Aorta (tissue), 5 donors: ENCODE results near the gene ZP2. TPM values are rescaled to one million over a fixed set of nuclear protein-coding genes. Genes with fewer than 3 reads are reported as not detected.

Experiments used
- ATAC-seq: fragments of 200-7000 bp; cut with Tn5 transposase; one replicate; pipeline ENCODE4 v1.9.1; 2022; ENCODE audit warnings: moderate library complexity; ENCODE audit not compliant: low FRiP score
- DNase-seq, 2 donors: peaks; one replicate each; pipeline ENCODE4 v3.0.0-alpha.2; 2020
- H3K27ac ChIP-seq, 2 donors: one replicate each; pipeline ENCODE4 v1.5.1; 2013; ENCODE audit warnings: low read length in 2 of 2, mild to moderate bottlenecking in 2 of 2, moderate library complexity in 2 of 2, control low read depth in 1 of 2, inconsistent platforms in 1 of 2, low read depth in 1 of 2
- H3K27me3 ChIP-seq, 2 donors: one replicate each; pipeline ENCODE4 v1.6.1; 2013; ENCODE audit warnings: control low read depth in 1 of 2, low read length in 1 of 2, mild to moderate bottlenecking in 1 of 2, moderate library complexity in 1 of 2; ENCODE audit not compliant: insufficient read depth in 2 of 2, control insufficient read depth in 1 of 2
- H3K36me3 ChIP-seq, 2 donors: one replicate each; pipeline ENCODE4 v1.6.1; 2013; ENCODE audit warnings: control low read depth in 1 of 2, low read length in 1 of 2, mild to moderate bottlenecking in 1 of 2; ENCODE audit not compliant: insufficient read depth in 2 of 2, control insufficient read depth in 1 of 2
- H3K4me1 ChIP-seq, 2 donors: one replicate each; pipeline ENCODE4 v1.6.1; 2013; ENCODE audit warnings: low read length in 2 of 2, control low read depth in 1 of 2, mild to moderate bottlenecking in 1 of 2, moderate library complexity in 1 of 2; ENCODE audit not compliant: insufficient read depth in 2 of 2, control insufficient read depth in 1 of 2
- H3K4me3 ChIP-seq, 2 donors: one replicate each; pipeline ENCODE4 v1.5.1; 2013; ENCODE audit warnings: low read length in 2 of 2, control low read depth in 1 of 2, mild to moderate bottlenecking in 1 of 2
- H3K9me3 ChIP-seq: one replicate; pipeline ENCODE4 v1.6.1; 2013; ENCODE audit warnings: mild to moderate bottlenecking, low read length; ENCODE audit not compliant: control insufficient read depth
- WGBS, 2 donors: extraction: QIAGEN DNeasy Blood & Tissue Kit; methylation state at CpG; one replicate each; pipeline ENCODE4 v1.1.7; 2013; 5-methylcytosine and 5-hydroxymethylcytosine counted together
- intact Hi-C, 2 donors: fragments of 100-400 bp; cut with DNase I; formaldehyde crosslinking; loops; one replicate each; pipeline versions ENCODE4 v1.14.2 to v1.15.0; 2022
- polyA plus RNA-seq, 2 donors: library from polyadenylated mRNA; stranded (reverse); fragments of 200-250 nt; gene quantifications; one replicate each; pipeline ENCODE4 v1.2.3, GENCODE V29; 2013
- total RNA-seq, 2 donors: library from RNA; stranded (reverse); fragmentation: NEBNext Ultra II Directional; extraction: Animal tissue kit (Norgen Biotek cat#: 25700); gene quantifications; one replicate each; pipeline ENCODE4 v1.2.1, GENCODE V29; 2021
- donor health status: healthy with polysubstance abuse.
- donor health status: Bipolar disorder and iron deficiency.
- donor health status: DM: no; HTN: no; CAD: no.
- donor health status: DM: no; HTN: no; CAD: no.
- donor health status: DM: yes; HTN: yes; CAD: no.

The ZP2 gene
- total and polyA plus RNA-seq, 4 donors, result not detected

- Histone ChIP-seq H3K4me3 (no peak overlapping the region), H3K4me1 (no peaks in the 10 kb centered on the region), H3K36me3 (no peaks in the 10 kb centered on the region), H3K27ac (no peak overlapping the region), H3K9me3 (no peaks in the 10 kb centered on the region), H3K27me3 (no peaks in the 10 kb centered on the region)
- intact Hi-C loops, result no loop called here
- DNase-seq, result no peak
- WGBS, 2 donors, result 74% methylated on average over 4 of the region's 4 CpGs
- ATAC-seq, result no peak
Observed at GRCh38 chr16:21222495-21223337, 11.3 kb upstream of the ZP2 start.

DNA sequence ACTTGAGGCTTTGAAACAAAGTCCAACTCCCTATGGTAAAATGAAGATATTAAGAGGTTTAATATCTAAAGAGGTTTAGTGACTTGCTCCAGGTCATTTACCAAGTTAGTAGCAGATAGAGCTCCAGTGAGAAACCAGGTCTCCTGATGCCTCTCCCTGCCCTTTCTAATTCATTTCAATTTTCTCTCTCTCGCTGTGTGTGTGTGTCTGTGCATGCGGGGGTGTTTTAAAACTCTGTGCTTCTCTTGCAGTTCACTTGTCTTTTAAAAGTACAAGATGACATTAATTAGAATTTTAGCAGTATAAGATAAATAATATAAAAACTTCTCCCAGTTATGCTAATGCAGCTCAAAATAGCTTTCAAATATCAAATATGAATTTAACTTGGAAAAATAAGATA lies 8.2 kb upstream of the ZP2 start:
- Histone ChIP-seq H3K36me3 (no peaks in the 10 kb centered on the region), H3K4me1 (no peaks in the 10 kb centered on the region), H3K27me3 (no peaks in the 10 kb centered on the region), H3K9me3 (no peaks in the 10 kb centered on the region), H3K4me3 (no peak overlapping the region), H3K27ac (no peak overlapping the region)
- DNase-seq (no peak), ATAC-seq (no peak)
- WGBS, 2 donors, result 94 to 97% methylated on average over 2 of the region's 2 CpGs
- intact Hi-C loops, result no loop called here

- no peak overlapping the region for H3K4me3 ChIP-seq
- no peaks in the 10 kb centered on the region for H3K36me3 ChIP-seq
- intact Hi-C loops, result no loop called here
- H3K27me3 ChIP-seq, result no peaks in the 10 kb centered on the region
- WGBS, 2 donors, result 58 to 61% methylated on average over 7 of the region's 7 CpGs
- no peaks in the 10 kb centered on the region for H3K9me3 ChIP-seq
- H3K27ac ChIP-seq, result no peak overlapping the region
- no peaks in the 10 kb centered on the region for H3K4me1 ChIP-seq
- ATAC-seq, result no peak
- DNase-seq, result no peak
Observed at GRCh38 chr16:21218153-21218552, 6.8 kb upstream of the ZP2 start.

DNA sequence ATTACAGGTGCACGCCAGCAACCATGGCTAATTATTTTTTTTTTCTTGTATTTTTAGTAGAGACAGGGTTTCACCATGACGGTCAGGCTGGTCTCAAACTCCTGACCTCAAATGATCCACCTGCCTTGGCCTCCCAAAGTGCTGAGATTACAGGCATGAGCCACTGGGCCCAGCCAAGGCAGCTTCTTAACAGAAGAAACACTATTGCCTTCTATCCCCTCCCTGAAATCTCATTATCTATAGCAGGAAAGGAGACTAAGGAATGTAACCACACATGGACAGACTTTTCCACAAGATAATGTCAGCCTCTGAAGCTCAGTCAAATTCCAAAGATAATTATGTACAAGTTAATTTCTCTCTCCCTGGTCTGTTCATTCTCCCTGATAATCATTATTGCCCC lies 5.7 kb upstream of the ZP2 start:
- H3K4me3 ChIP-seq, result no peak overlapping the region
- H3K36me3 ChIP-seq, result no peaks in the 10 kb centered on the region
- intact Hi-C loops, result no loop called here
- DNase-seq (no peak), ATAC-seq (no peak)
- no peaks in the 10 kb centered on the region for H3K9me3 ChIP-seq
- H3K27me3 ChIP-seq, result no peaks in the 10 kb centered on the region
- H3K27ac ChIP-seq, result no peak overlapping the region
- 77 to 85% methylated on average over 2 of the region's 2 CpGs for WGBS, 2 donors
- H3K4me1 ChIP-seq, result no peaks in the 10 kb centered on the region

DNA sequence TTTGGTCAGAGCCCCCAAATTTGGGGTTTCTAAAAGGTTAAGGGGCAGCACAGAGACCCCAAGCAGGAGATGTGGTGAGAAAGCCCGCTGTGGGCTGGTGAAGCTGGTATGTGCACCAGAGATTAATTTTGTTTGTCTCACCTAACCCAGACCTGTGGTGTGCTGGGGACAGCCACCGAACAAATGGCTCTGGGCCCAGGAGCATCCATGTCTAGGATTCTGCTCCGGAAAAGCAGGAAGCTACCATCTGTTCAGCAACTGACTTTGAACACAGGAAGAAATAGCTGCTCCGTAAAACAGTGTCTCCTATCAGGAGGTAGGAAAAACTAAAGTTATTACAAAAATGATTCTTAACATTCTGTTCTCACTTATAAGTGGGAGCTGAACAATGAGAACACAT lies 2.7 kb upstream of the ZP2 start:
- no peaks in the 10 kb centered on the region for H3K4me1 ChIP-seq
- no peaks in the 10 kb centered on the region for H3K27me3 ChIP-seq
- H3K4me3 ChIP-seq, result no peak overlapping the region
- intact Hi-C loops, result no loop called here
- no peaks in the 10 kb centered on the region for H3K9me3 ChIP-seq
- no peak overlapping the region for H3K27ac ChIP-seq
- ATAC-seq (no peak), DNase-seq (no peak)
- no peaks in the 10 kb centered on the region for H3K36me3 ChIP-seq
- 52 to 72% methylated on average over 4 of the region's 4 CpGs for WGBS, 2 donors

GRCh38 chr16:21208446-21209230 lies 2.7 kb downstream of the ZP2 start:
- no peaks in the 10 kb centered on the region for H3K27me3 ChIP-seq
- DNase-seq (no peak), ATAC-seq (no peak)
- no peak overlapping the region for H3K4me3 ChIP-seq
- no peak overlapping the region for H3K27ac ChIP-seq
- 73% methylated on average over 2 of the region's 2 CpGs for WGBS, 2 donors
- H3K9me3 ChIP-seq, result no peaks in the 10 kb centered on the region
- no peaks in the 10 kb centered on the region for H3K36me3 ChIP-seq
- no peaks in the 10 kb centered on the region for H3K4me1 ChIP-seq
- intact Hi-C loops, result no loop called here

DNA sequence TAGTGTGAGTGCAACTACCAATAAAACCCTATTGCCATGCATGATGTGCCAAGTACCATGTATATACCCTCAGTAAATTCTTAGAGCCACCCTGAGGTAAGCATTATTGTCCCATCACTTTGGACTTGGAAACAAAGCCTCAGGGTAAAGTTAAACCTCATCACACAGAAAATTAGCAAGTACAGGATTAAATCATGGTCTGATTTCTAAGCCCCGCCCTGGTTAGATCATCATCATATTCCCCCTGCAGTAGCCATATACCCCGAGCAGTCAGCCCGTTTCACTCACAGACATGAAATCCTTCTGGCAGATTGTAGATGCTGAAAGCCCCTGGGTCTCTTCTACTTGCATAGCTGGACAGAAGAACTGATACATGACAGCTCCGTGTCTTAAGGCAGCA lies 4.8 kb downstream of the ZP2 start:
- Histone ChIP-seq H3K36me3 (no peaks in the 10 kb centered on the region), H3K27me3 (no peaks in the 10 kb centered on the region), H3K4me1 (no peaks in the 10 kb centered on the region), H3K27ac (no peak overlapping the region), H3K4me3 (no peak overlapping the region), H3K9me3 (no peaks in the 10 kb centered on the region)
- no peak for DNase-seq
- WGBS, 2 donors, result 89 to 92% methylated on average over 4 of the region's 4 CpGs
- no peak for ATAC-seq
- intact Hi-C loops, result no loop called here

- intact Hi-C loops, result no loop called here
- ATAC-seq (no peak), DNase-seq (no peak)
- Histone ChIP-seq H3K27me3 (no peaks in the 10 kb centered on the region), H3K27ac (no peak overlapping the region), H3K4me1 (no peaks in the 10 kb centered on the region), H3K9me3 (no peaks in the 10 kb centered on the region), H3K4me3 (no peak overlapping the region), H3K36me3 (no peaks in the 10 kb centered on the region)
Observed at GRCh38 chr16:21205303-21205702, 6.1 kb downstream of the ZP2 start.
